GM19467 (cell line): ENCODE data around the gene LMNA.
"Not testable (repeated sequence)": the region's sequence is repeated elsewhere in the genome, so short reads cannot be mapped to it uniquely, and the experiment has no call there.

Source experiments
- ATAC-seq: cut with Tn5 transposase; IDR thresholded peaks from one replicate; pipeline ENCODE4 v1.9.1; 2021; ENCODE audit warnings: mild to moderate bottlenecking, moderate library complexity; ENCODE audit not compliant: unreplicated experiment

Gene LMNA

DNA sequence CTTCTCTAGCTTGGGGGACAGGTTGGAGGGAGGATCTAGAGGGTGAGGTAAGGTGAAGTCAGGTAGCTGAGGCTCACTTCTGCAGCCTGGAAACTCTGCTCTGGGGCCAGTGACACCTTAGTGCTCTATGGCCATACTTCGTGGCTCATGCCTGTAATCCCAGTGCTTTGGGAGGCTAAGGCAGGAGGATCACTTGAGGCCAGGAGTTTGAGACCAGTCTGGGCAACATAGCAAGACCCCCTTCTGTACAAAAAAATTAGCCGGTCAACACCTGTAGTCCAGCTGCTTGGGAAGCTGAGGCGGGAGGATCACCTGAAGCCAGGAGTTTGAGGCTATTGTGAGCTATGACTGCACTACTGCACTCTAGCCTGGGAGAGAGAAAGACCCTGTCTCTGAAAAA, 5.8 kb downstream of the LMNA start:
- no peak for ATAC-seq

DNA sequence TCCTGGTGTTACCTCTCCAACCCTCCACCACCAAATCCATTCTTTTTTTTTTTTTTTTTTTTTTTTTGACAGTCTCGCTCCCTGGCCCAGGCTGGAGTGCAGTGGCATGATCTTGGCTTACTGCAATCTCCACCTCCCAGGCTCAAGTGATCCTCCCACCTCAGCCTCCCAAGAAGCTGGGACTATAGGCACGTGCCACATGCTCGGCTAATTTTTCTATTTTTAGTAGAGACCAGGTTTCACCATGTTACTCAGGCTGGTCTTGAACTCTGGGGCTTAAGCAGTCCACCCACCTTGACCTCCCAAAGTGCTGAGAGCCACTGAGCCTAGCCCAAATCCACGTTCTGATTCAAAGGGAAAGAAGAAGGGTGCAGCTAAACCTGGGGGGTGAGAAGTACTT, 6.5 kb downstream of the LMNA start:
- not testable (repeated sequence) for ATAC-seq

DNA sequence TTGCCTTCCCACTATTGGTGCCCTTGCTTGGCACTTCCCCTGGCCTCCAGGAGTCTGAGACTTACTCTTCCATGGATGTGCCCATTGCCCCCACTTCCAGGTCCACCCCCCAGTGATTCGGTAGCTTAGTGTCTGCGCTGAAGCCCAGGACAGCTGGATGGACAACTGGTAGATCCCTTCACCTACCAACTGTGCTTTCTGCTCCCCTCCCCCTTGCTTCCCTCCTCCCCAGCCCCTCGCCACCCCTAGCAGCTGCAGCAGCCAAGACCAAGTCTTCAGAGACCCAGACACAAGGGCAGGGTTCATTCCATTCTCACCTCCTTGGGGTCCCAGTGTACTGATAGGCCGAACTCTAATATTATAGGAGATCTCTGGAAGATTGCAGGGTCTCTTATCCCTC, 6.9 kb downstream of the LMNA start:
- no peak for ATAC-seq

DNA sequence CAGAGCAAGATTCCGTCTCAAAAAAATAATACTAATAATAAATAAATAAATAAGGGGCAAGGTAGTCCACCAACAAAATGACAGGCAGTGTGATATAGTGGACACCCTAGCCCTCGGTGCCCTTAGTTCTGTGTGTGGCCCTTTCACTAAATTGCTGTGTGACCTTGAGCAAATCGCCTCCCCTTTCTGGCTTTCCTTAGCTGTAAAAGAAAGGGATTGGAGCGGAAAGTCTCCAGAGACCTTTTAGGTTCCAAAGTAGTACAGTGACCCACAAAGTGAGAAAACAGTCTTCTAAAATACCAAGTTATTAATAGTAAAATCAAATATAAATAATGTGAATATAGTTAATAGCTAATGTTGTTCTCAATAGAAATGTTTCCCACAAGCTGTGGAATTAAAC, 7.6 kb downstream of the LMNA start:
- no peak for ATAC-seq

DNA sequence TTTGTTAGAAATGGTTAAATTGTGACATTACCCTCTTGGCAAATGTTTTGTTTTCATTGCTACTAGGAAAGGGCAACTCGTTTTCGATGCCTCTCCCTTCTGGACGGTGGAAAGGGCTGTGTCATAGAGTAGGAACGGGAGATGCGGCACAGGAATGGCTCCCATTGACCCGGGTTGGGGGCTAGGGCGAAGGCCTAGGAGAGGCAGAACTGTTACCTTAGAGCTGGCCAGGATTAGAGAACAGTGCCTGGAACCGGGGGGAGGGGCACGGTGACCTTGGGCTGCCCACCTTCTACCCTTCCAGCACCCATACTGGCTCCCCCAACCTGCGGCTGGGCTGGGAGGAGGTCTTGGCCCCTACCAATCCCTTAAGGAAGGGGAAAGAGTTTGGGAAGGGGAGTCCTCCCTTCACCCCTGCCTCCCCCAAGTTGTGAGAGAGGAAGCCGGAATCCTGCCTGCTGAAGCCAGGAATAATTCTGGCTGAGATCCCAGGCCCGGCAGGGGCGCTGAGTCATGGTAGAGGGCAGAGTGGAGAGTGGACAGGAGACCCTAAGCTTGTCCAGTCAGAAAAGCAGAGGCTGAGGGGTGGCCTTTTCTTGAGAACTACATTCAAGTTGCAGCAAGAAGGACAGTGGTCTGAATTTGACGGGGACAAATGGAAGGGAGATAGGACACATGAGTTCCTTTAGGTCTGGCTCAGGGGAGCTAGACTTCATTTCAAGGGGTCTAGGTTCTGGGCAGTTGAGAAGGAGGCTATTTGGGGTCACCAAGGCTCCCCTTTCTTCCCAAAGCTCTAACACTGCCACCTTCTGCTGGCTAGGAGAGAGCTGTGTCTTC, 8.2 kb downstream of the LMNA start:
- no peak for ATAC-seq

DNA sequence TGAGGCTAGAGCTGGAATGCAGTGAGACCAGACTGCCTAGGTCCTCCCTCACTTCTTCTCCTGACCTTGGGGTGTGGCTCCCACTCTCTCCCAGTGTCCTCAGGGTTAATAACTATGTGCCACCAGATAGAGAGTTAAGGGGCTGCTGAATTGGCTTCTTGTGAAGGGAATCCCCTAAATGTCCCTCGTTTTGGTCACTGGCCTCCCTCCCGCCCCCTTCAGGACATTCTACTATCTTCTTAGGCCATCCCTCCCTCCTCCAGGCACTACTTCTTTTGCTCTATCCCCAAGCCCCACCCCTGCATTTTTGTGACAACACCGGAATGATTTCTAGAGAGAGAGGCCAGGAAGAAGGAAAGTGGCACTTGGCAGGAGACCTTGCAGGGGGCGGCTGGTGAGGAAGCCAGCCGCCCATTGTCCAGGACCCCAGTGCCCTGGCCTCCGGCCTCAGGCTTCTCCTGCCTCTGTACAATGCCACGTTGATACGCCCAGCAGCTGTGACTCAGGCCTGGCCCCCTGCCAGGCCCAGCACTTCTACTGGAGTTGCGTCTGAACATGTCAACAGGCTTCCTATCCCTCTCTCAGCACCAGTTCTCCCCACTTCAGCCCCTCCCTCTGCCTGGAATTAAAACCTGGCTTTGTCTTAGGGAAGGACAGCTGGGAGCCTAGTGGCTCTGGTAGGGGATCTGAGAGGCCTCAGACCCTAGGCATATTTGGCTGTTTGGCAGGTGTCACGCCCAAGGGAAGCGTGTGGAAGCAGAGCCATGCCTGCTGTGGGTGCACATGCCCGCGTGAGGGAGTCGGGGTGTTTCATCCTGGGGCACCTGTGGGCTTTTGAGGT, 9.1 kb downstream of the LMNA start:
- no peak for ATAC-seq

DNA sequence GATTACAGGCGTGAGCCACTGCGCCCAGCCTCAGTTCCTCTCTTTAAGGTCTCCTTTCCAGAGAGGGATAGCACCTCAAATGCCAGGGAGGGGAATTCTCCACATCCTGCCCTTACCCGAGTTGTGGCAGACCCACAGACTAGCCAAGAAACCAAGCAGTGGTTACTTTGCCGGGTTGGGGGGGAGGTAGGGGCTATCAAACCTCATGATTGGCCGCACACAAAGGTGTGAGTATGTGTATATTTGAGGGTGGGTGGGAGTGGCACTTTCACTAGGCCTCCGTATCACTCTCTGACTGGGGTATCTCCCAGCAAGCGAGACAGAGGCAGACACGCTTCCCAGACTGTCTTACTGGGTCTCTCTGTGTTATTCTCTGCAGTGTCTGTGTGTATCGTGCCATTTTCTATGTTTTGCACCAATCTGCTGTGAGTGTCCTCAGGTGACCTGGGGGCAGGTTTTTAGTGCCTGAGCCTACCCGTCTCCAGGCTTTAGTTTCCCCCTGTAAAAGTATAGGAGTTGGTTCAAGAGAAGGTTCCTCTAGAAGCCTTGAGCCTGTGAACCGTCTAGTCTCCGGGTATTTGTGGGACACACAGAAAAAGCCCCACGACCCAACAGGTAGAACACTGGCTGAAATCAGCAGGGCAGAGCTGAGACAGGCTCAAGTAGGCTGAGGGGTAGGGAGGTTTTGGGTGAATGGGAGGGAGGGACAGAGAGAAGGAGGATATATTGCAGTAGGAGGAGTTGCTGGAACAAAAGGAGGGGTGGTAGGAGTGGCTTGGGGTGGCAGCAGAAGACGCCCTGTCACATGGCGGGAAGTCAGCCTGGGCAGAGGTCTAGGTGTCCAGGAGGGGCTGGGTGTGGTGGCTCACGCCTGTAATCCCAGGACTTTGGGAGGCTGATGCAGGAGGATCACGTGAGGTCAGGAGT, 10.3 kb downstream of the LMNA start:
- ATAC-seq, result no peak

DNA sequence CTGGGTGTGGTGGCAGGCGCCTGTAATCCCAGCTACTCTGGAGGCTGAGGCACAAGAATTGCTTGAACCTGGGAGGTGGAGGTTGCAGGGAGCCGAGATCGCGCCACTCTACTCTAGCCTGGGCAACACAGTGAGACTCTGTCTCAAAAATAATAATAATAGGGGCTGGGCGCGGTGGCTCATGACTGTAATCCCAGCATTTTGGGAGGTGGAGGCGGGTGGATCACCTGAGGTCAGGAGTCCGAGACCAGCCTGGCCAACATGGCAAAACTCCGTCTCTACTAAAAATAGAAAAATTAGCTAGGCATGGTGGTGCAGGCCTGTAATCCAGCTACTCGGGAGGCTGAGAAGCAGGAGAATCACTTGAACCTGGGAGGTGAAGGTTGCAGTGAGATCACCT, 11.0 kb downstream of the LMNA start:
- ATAC-seq, result not testable (repeated sequence)

DNA sequence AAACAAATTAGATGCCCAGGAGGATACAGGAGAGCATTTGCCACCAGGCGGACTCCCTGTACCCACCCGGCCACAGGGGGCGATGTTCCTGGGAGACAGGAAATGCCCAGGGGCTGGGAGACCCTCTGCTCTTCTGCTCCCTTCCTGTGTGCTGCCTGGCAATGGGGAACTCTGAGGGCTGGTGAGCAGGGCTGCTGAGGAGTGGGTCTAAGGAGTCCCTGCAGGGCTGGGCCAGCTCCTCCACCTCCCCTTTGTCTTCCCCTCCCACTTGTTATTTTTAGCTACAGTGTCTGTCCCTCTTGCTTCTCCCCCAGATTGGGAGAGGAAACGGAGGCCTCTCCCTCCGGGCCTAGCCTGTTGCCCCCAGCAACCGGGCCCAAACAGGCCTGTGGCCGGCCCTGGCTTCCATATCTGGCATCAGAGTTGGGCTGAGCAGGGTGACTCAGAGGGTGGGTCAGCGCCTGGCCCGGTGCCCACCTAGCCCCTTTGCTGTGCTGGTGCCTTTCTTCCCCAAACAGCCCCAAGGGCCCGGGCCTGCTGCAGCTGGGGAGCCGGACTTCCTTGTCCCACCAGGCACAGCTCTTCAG, 11.6 kb downstream of the LMNA start:
- ATAC-seq, result peak; percentile 47

DNA sequence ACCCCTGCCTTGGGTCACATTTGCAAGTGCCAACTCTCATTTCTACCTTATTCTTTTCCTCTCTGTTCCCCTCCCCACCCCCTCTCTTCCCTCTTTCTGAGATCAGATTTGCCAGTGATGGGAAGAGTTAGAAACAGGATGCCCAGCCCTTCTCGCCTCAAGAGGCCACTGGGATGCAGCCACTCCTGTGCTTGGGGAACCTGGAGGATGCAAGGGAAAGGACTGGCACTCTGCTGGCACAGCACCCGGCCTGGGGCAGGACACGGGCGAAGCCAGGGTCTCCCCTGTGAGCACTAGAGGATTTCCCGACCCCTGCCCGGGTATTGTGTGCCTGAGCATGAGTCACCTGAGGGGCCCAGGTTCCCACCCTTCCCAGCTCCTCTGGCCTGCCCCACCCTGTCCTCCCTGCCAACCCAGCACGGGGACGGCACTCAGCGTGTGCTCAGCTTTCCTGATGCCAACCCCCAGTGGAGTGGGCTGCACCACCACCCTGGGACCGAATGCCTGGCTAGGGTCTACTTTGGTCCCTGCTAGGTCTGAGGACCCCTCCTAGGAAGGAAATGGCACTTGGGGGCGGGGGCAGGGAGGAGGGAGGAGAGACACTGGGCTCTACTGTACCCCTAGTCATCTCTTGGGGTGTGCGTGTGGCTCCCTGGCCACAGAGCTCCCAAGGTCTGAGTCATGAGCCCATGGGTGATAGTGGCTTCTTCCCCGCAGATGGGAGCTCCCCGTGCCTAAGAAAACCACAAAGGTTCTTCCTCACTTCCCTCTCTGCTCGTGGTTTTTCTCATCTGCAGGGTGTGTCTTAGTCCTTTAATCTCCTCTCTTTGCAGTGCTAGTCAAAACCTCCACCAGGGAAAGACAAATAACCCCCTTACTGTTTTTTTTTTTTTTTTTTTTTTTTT, 12.4 kb downstream of the LMNA start:
- ATAC-seq, result peak; percentile 40

DNA sequence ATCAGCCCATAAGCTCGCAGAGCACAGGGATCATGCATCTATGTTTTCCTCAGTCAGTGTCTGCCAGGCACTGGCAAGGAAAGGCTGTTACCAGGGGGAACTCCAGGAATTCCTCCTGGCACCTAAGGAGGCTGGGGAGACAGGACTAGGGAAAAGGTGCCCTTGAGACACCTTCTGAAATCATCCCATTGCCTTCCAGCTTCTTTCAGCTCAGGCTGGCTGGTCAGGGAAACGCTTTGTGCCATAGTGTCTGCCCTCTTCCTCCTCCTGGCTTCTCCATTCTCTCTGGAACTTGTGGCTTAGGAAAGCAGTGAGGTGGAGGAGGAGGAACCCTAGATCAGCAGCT, 13.8 kb downstream of the LMNA start:
- ATAC-seq, result no peak

DNA sequence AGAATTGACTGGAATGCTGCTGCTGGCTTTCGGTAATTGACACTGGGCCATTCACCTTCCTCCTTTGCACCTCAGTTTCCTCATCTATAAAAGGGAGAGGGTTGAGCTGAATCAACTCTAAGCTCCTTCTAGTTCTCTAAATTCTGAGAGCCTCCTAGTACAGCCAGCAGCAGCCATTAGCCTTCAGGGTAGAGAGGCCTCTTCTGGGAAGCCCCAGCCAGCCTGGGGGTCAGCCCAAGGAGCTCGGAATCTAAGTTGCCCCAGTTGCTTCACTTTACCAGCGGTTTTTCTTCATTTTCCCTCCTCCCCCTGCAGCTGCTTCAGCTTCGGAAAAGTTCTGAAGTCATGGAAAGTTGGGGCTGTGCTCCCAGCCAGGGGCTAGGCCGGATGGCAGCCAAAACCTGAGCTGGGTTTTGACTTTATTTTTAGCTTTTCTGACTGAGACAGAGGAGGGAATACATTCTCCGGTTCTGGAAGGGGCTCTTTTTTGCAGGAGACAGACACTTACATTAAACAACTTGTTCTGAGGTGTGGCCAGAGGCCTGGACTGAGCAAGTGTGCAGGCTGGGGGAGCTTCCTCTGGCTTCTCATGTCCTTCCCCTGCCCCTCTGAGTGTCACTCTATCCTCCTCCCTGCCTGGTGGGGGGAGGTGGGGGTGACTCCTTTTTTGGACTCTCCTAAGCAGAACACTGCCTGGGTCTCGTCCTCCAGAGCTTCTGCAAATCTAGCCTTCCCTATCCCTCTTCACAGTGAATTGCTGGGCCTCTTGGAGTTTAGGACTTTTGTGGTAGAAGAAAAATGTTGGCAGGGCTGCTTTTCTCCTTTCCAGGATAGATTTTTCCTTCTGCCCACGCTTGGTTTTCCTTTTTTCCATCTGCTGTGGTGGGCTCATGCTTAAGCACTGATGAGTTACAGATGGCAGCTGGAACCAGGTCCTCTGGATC, 14.4 kb downstream of the LMNA start:
- ATAC-seq, result no peak

DNA sequence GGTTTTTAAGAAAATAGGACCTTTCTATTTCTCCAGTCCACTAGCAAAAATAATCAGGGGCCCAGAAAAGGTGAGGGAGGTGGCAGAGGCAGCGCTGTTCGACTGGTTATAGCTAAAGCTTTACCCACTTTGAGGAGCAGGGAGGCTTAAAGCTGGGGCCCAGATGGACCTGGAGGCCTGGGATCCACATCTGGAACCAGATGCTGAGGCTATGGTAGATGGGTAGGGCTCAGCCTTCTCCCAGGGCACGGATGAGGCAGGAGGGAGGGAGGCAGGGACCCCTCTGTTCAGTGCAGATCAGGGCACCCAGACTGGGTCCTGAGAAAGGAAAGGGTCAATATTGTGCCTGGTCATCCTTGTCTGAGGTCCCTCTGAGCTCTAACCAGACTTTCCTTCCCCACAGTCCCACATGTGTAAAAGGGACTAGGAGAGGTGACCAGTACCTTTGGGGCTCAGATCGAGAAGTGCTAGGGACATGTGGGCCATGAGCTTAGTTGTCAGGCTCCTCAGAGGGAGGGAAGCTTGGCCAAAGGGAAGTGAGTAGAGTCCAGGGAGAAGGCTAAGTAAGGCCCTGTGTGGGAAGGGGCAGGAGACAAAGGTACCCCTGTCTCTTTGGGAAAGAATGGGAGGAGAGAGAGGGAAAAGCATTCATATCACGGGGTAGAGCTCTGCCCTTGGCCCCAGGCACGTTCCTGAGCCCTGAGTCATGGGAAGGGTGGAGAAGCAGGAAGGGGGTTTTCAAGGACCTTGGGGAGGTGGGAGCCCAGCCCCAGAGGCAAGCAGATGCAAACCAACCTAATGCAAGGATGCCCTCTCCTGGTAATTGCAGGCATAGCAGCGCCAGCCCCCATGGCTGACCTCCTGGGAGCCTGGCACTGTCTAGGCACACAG, 15.4 kb downstream of the LMNA start:
- no peak for ATAC-seq

DNA sequence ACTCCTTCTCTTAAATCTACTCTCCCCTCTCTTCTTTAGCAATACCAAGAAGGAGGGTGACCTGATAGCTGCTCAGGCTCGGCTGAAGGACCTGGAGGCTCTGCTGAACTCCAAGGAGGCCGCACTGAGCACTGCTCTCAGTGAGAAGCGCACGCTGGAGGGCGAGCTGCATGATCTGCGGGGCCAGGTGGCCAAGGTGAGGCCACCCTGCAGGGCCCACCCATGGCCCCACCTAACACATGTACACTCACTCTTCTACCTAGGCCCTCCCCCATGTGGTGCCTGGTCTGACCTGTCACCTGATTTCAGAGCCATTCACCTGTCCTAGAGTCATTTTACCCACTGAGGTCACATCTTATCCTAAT, 16.0 kb downstream of the LMNA start:
- ATAC-seq, result no peak

DNA sequence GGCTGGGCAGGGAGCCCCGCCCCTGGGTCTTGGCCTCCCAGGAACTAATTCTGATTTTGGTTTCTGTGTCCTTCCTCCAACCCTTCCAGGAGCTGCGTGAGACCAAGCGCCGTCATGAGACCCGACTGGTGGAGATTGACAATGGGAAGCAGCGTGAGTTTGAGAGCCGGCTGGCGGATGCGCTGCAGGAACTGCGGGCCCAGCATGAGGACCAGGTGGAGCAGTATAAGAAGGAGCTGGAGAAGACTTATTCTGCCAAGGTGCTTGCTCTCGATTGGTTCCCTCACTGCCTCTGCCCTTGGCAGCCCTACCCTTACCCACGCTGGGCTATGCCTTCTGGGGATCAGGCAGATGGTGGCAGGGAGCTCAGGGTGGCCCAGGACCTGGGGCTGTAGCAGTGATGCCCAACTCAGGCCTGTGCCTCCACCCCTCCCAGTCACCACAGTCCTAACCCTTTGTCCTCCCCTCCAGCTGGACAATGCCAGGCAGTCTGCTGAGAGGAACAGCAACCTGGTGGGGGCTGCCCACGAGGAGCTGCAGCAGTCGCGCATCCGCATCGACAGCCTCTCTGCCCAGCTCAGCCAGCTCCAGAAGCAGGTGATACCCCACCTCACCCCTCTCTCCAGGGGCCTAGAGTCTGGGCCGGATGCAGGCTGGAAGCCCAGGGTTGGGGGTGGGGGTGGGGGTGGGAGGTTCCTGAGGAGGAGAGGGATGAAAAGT, 20.4 kb downstream of the LMNA start:
- ATAC-seq, result no peak

DNA sequence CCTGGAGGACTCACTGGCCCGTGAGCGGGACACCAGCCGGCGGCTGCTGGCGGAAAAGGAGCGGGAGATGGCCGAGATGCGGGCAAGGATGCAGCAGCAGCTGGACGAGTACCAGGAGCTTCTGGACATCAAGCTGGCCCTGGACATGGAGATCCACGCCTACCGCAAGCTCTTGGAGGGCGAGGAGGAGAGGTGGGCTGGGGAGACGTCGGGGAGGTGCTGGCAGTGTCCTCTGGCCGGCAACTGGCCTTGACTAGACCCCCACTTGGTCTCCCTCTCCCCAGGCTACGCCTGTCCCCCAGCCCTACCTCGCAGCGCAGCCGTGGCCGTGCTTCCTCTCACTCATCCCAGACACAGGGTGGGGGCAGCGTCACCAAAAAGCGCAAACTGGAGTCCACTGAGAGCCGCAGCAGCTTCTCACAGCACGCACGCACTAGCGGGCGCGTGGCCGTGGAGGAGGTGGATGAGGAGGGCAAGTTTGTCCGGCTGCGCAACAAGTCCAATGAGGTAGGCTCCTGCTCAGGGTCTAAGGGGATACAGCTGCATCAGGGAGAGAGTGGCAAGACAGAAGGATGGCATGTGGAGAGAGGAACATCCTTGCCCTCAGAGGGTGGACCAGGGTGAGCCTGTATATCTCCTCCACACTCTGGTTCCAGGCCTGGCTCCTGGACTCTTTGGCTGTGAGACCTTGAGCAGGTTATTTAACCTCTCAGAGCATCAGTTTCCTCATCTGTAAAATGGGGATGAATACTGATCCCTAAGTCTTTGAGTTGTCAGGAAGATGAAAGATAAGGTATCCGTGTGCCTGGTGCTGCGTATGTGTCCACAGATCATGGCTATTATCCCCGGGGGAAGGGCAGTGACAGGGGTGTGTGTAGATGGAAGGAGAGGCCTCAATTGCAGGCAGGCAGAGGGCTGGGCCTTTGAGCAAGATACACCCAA, 21.7 kb downstream of the LMNA start:
- ATAC-seq, result no peak
